K562 (cell line): ENCODE data around the gene ASMTL. TPM values are rescaled to one million over a fixed set of nuclear protein-coding genes. Genes with fewer than 3 reads are reported as not detected.

Source experiments
- ATAC-seq: fragments of 200-7000 bp; cut with Tn5 transposase; 3 replicates; pipeline ENCODE4 v1.9.1; 2020; ENCODE audit warnings: moderate library complexity
- BruUV-seq: library from RNA; stranded (reverse); fragments of 400-500 nt; replicated peaks from 2 replicates; lab custom pipeline; 2021; lab: Mats Ljungman, UMichigan
- CTCF ChIA-PET: fragments of 300-600 bp; formaldehyde crosslinking; extraction: SDS; loops from one replicate; lab custom pipeline; 2021; ENCODE audit warnings: low intra/inter-chr PET ratio; lab: Yijun Ruan, JAX
- POLR2A ChIA-PET: fragments of 300-600, 350-650 bp; sonication (Branson Sonifier 250); formaldehyde crosslinking; extraction: SDS; loops from one replicate; lab custom pipeline; 2021; ENCODE audit warnings: antibody characterized with exemption, inconsistent platforms; lab: Yijun Ruan, JAX
- DNase-seq, 4 experiments: peaks; one replicate each; pipeline versions ENCODE4 v3.0.0 to v3.0.0-alpha.2; 2011 to 2018; ENCODE audit warnings: low spot score in 3 of 4, mixed read lengths in 3 of 4; ENCODE audit errors: extremely low read depth in 1 of 4
- FAIRE-seq: peaks from 2 replicates; lab custom pipeline; 2011; peaks lifted over from hg19 to GRCh38; lab: Jason Lieb, UNC
- H2AFZ ChIP-seq: 2 replicates; pipeline ENCODE4 v1.6.0; 2011; ENCODE audit warnings: low read depth, low read length, control low read depth, inconsistent platforms
- H3K27ac ChIP-seq: fragments of 200-600 bp; 3 replicates; pipeline ENCODE4 v1.8.0; 2011; ENCODE audit warnings: low read depth, mild to moderate bottlenecking, control low read depth, inconsistent platforms, low read length, moderate library complexity, mixed read lengths; ENCODE audit errors: extremely low read depth
- H3K27me3 ChIP-seq, 2 experiments: fragments of 300-600 bp in 1 of 2; 2 replicates in 1 of 2; 3 replicates in 1 of 2; pipeline versions ENCODE4 v1.6.0 to v1.8.0; 2011; ENCODE audit warnings: inconsistent platforms in 2 of 2, low read length in 2 of 2, mild to moderate bottlenecking in 1 of 2, mixed read lengths in 1 of 2, moderate library complexity in 1 of 2; ENCODE audit not compliant: control insufficient read depth in 2 of 2, insufficient read depth in 2 of 2
- H3K36me3 ChIP-seq: fragments of 300-600 bp; 3 replicates; pipeline ENCODE4 v1.8.0; 2011; ENCODE audit warnings: mild to moderate bottlenecking, low read length, inconsistent platforms; ENCODE audit not compliant: control insufficient read depth, insufficient read depth
- H3K4me1 ChIP-seq, 2 experiments: fragments of 200-600 bp in 1 of 2; replicated peaks in 1 of 2; 2 replicates in 1 of 2; 3 replicates in 1 of 2; pipeline versions ENCODE4 v1.5.1 to v1.8.0; 2011; ENCODE audit warnings: inconsistent platforms in 2 of 2, low read length in 2 of 2, mild to moderate bottlenecking in 1 of 2, mixed read lengths in 1 of 2, moderate library complexity in 1 of 2; ENCODE audit not compliant: control insufficient read depth in 2 of 2, insufficient read depth in 2 of 2
- H3K4me2 ChIP-seq: 2 replicates; pipeline ENCODE4 v1.6.1; 2011; ENCODE audit warnings: low read length, control low read depth, inconsistent platforms, mixed read lengths; ENCODE audit not compliant: insufficient read depth
- H3K4me3 ChIP-seq: fragments of 200-600 bp; sonication (generic), shearing (Covaris generic); 2 replicates; pipeline ENCODE4 v1.5.1; 2016; ENCODE audit warnings: control low read depth, inconsistent platforms
- H3K79me2 ChIP-seq: fragments of 200-600 bp; 3 replicates; pipeline ENCODE4 v1.8.0; 2011; ENCODE audit warnings: low read length, inconsistent platforms; ENCODE audit not compliant: control insufficient read depth, insufficient read depth
- H3K9ac ChIP-seq, 2 experiments: 2 replicates each; pipeline versions ENCODE4 v1.6.0 to v1.6.1; 2011; ENCODE audit warnings: low read depth in 2 of 2, low read length in 2 of 2, control low read depth in 1 of 2, inconsistent platforms in 1 of 2, mild to moderate bottlenecking in 1 of 2, mixed read lengths in 1 of 2; ENCODE audit not compliant: insufficient read depth in 1 of 2
- H3K9me1 ChIP-seq: one replicate; pipeline ENCODE4 v1.6.0; 2011; ENCODE audit warnings: inconsistent platforms, mild to moderate bottlenecking, low read length, moderate library complexity; ENCODE audit not compliant: control insufficient read depth, insufficient read depth
- H3K9me3 ChIP-seq: replicated peaks from 2 replicates; pipeline ENCODE4 v1.5.1; 2011; ENCODE audit warnings: low read depth, low read length, inconsistent platforms; ENCODE audit not compliant: control insufficient read depth, insufficient read depth
- H4K20me1 ChIP-seq: replicated peaks from 2 replicates; pipeline ENCODE4 v1.6.1; 2011; ENCODE audit warnings: low read length, inconsistent platforms, mixed read lengths; ENCODE audit not compliant: control insufficient read depth, insufficient read depth
- MEF2D ChIP-seq: conservative IDR thresholded peaks from 2 replicates; pipeline ENCODE4 v1.6.1; 2016; ENCODE audit warnings: low read depth, missing genetic modification characterization, missing compliant biosample characterization
- POLR2AphosphoS2 ChIP-seq: IDR thresholded peaks from 2 replicates; pipeline ENCODE4 v1.6.1; 2012; ENCODE audit warnings: low read length, improper control_type of control experiment
- SMAD4 ChIP-seq: fragments of 250-450 bp; sonication (Bioruptor Pico); conservative IDR thresholded peaks from 2 replicates; pipeline ENCODE4 v1.8.0; 2021; ENCODE audit warnings: inconsistent platforms, mild to moderate bottlenecking, moderate library complexity
- SMC3 ChIP-seq: conservative IDR thresholded peaks from 2 replicates; pipeline ENCODE4 v1.6.1; 2011; ENCODE audit warnings: low read depth, low read length, improper control_type of control experiment; ENCODE audit not compliant: insufficient read depth
- ZC3H4 ChIP-seq: sonication (generic); formaldehyde crosslinking; IDR thresholded peaks from 2 replicates; pipeline ENCODE4 v1.9.0; 2021; ENCODE audit warnings: missing genetic modification reagents, borderline replicate concordance
- ZNF140 ChIP-seq: fragments of 250-450 bp; sonication (Bioruptor Pico); IDR thresholded peaks from 2 replicates; pipeline ENCODE4 v1.8.0; 2021; ENCODE audit warnings: moderate library complexity, mild to moderate bottlenecking, inconsistent platforms
- ZNF24 ChIP-seq: fragments of 450-650 bp; IDR thresholded peaks from 2 replicates; pipeline ENCODE4 v1.6.1; 2016
- ZNF407 ChIP-seq: fragments of 450-650 bp; IDR thresholded peaks from 2 replicates; pipeline ENCODE4 v1.6.1; 2016; ENCODE audit warnings: low read depth
- ZNF584 ChIP-seq: fragments of 200-800 bp; sonication (Bioruptor generic); IDR thresholded peaks from 2 replicates; pipeline ENCODE4 v1.6.1; 2016; ENCODE audit warnings: low read depth, mild to moderate bottlenecking, missing genetic modification characterization, missing compliant biosample characterization
- WGBS: fragments of 100-300 bp; shearing (Covaris generic); methylation state at CpG from one replicate; pipeline ENCODE4 v1.1.6; 2016; ENCODE audit warnings: low coverage, mixed read lengths; ENCODE audit not compliant: insufficient coverage; ENCODE audit errors: missing lambda C conversion rate; 5-methylcytosine and 5-hydroxymethylcytosine counted together
- in situ Hi-C: fragments of 300-500 bp; cut with MboI; formaldehyde crosslinking; loops from 4 replicates; pipeline ENCODE4 v1.15.0; 2018; ENCODE audit warnings: inconsistent platforms, mixed read lengths
- intact Hi-C: fragments of 100-400 bp; cut with micrococcal nuclease; formaldehyde crosslinking; loops from 2 replicates; pipeline ENCODE4 v1.14.2; 2022
- polyA plus RNA-seq, 8 experiments: library from polyadenylated mRNA; depleted of rRNA in 4 of 8; stranded (reverse) in 5 of 8; unstranded in 3 of 8; fragments of >200 nt; fragmentation: Nextera tagmentation in 2 of 8; fragmentation: Illumina TruSeq in 1 of 8; extraction: Ambion mirVana in 2 of 8; extraction: Trizol in 1 of 8; gene quantifications; 2 replicates each; pipeline versions ENCODE4 v1.2.1 to v1.2.3, GENCODE V29; 2011 to 2014; ENCODE audit warnings: inconsistent platforms in 1 of 8, missing spikeins in 1 of 8
- total RNA-seq, 7 experiments: library from RNA; depleted of rRNA in 6 of 7; stranded (reverse); fragments of >200 nt in 6 of 7; fragmentation: Illumina TruSeq in 2 of 7; extraction: Trizol in 2 of 7; gene quantifications; 2 replicates each; pipeline versions ENCODE4 v1.2.1 to v1.2.3, GENCODE V29; 2011 to 2021; ENCODE audit warnings: low replicate concordance in 1 of 7
- TF ChIP-seq, protein P1 (sequence below): IDR thresholded peaks from 2 replicates; pipeline ENCODE4 v1.6.1; 2016; ENCODE audit warnings: missing genetic modification characterization, missing compliant biosample characterization

Gene ASMTL
- total and polyA plus RNA-seq, 9 of the 15 experiments (the other 6 are each of a cell fraction or from before 2014, with no cell fraction given), result 0.56 to 20.6 (median 7.6) TPM

GRCh38 chrX:1483843-1484637, 31.3 kb upstream of the ASMTL start:
- in situ Hi-C loops, result loop anchor here (5.0 kb wide), 1 partner anchor 53 kb away; the partner anchor contains the start of gene P2RY8
- no peak overlapping the region for H3K4me3 ChIP-seq
- no peaks in the 10 kb centered on the region for H3K9me1 ChIP-seq
- H3K9me3 ChIP-seq, result 0 out of 2 replicates have a peak, but pooled peaks cover 2% of the 10 kb centered on the region
- no peaks in the 10 kb centered on the region for H3K79me2 ChIP-seq
- no peak overlapping the region for H3K9ac ChIP-seq
- no TSS peak for BruUV-seq
- no peak overlapping the region for H2AFZ ChIP-seq
- no peak overlapping the region; the same call in 2 of the 3 replicates for H3K27ac ChIP-seq
- ChIA-PET CTCF (no interaction called here), POLR2A (no interaction called here)
- no peak for ATAC-seq
- no peaks in the 10 kb centered on the region for H3K27me3 ChIP-seq
- no peaks in the 10 kb centered on the region for H3K36me3 ChIP-seq
- H3K4me2 ChIP-seq, result no peak overlapping the region
- peak; percentile 63 for FAIRE-seq
- H3K4me1 ChIP-seq, result peaks cover 12 to 15% of the 10 kb centered on the region in 2 experiments
- intact Hi-C loops, result no loop called here
- no peaks in the 10 kb centered on the region for H4K20me1 ChIP-seq
- no peak for DNase-seq
- 78% methylated on average over 12 of the region's 15 CpGs for WGBS
- TF ChIP-seq SMAD4 (CRISPR knock-in tag) (no peak), ZNF584 (no peak), ZNF24 (no peak), ZNF140 (CRISPR knock-in tag) (no peak), SMC3 (no peak), ZNF407 (no peak), ZC3H4 (CRISPR knock-in tag) (no peak), POLR2AphosphoS2 (no peak), MEF2D (tag) (no peak)
- TF ChIP-seq, protein P1, sequence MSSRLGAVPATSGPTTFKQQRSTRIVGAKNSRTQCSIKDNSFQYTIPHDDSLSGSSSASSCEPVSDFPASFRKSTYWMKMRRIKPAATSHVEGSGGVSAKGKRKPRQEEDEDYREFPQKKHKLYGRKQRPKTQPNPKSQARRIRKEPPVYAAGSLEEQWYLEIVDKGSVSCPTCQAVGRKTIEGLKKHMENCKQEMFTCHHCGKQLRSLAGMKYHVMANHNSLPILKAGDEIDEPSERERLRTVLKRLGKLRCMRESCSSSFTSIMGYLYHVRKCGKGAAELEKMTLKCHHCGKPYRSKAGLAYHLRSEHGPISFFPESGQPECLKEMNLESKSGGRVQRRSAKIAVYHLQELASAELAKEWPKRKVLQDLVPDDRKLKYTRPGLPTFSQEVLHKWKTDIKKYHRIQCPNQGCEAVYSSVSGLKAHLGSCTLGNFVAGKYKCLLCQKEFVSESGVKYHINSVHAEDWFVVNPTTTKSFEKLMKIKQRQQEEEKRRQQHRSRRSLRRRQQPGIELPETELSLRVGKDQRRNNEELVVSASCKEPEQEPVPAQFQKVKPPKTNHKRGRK, result no peak
